PC-3 (cell line): ENCODE data around the gene ZNF530. TPM values are rescaled to one million over a fixed set of nuclear protein-coding genes. Genes with fewer than 3 reads are reported as not detected.

Experiments used
- ATAC-seq: fragments of 200-7000 bp; cut with Tn5 transposase; 2 replicates; pipeline ENCODE4 v1.9.1; 2020; ENCODE audit warnings: mild to moderate bottlenecking, moderate library complexity
- BruUV-seq: library from RNA; stranded (reverse); fragments of 400-500 nt; replicated peaks from 2 replicates; lab custom pipeline; 2021; lab: Mats Ljungman, UMichigan
- CTCF ChIA-PET: fragments of 300-600 bp; sonication (Branson Sonifier 250); formaldehyde crosslinking; loops from one replicate; lab custom pipeline; 2022; ENCODE audit warnings: antibody characterized with exemption; lab: Charles Lee
- POLR2A ChIA-PET: fragments of 300-600 bp; sonication (Branson Sonifier 250); formaldehyde crosslinking; loops from one replicate; lab custom pipeline; 2022; ENCODE audit warnings: antibody characterized with exemption; ENCODE audit not compliant: unreplicated experiment; lab: Charles Lee
- DNase-seq: peaks from one replicate; pipeline ENCODE4 v3.0.0-alpha.2; 2015
- H2AFZ ChIP-seq: fragments of 300-600 bp; sonication (generic); 2 replicates; pipeline ENCODE4 v1.6.0; 2016; ENCODE audit warnings: antibody characterized with exemption, low read length
- H3F3A ChIP-seq: fragments of 300-600 bp; sonication (generic); one replicate; pipeline ENCODE4 v1.6.0; 2017; ENCODE audit warnings: antibody characterized with exemption, low read length, control low read depth, mild to moderate bottlenecking; ENCODE audit not compliant: unreplicated experiment
- H3K27ac ChIP-seq: fragments of 300-600 bp; sonication (generic); 2 replicates; pipeline ENCODE4 v1.5.1; 2016; ENCODE audit warnings: mild to moderate bottlenecking, low read length
- H3K27me3 ChIP-seq: fragments of 300-600 bp; sonication (generic); 2 replicates; pipeline ENCODE4 v1.6.1; 2016; ENCODE audit warnings: low read length, mixed read lengths
- H3K36me3 ChIP-seq: fragments of 300-600 bp; sonication (generic); 2 replicates; pipeline ENCODE4 v1.6.1; 2016; ENCODE audit warnings: low read depth, mixed run types, low read length, mixed read lengths
- H3K4me1 ChIP-seq: fragments of 300-600 bp; sonication (generic); 2 replicates; pipeline ENCODE4 v1.5.1; 2016; ENCODE audit warnings: low read length; ENCODE audit not compliant: insufficient read depth
- H3K4me2 ChIP-seq: fragments of 300-600 bp; sonication (generic); 2 replicates; pipeline ENCODE4 v1.6.0; 2016; ENCODE audit warnings: low read length
- H3K4me3 ChIP-seq: fragments of 300-600 bp; sonication (generic); 2 replicates; pipeline ENCODE4 v1.5.1; 2016; ENCODE audit warnings: mild to moderate bottlenecking, low read length, mixed read lengths
- H3K79me2 ChIP-seq: fragments of 300-600 bp; sonication (generic); 2 replicates; pipeline ENCODE4 v1.6.1; 2017; ENCODE audit warnings: low read length, mixed read lengths
- H3K9ac ChIP-seq: fragments of 300-600 bp; sonication (generic); 2 replicates; pipeline ENCODE4 v1.6.0; 2016; ENCODE audit warnings: mild to moderate bottlenecking, low read length
- H3K9me2 ChIP-seq: fragments of 300-600 bp; sonication (generic); replicated peaks from 2 replicates; pipeline ENCODE4 v1.6.1; 2016; ENCODE audit warnings: mixed run types, low read length, mixed read lengths
- H3K9me3 ChIP-seq: fragments of 300-600 bp; sonication (generic); 2 replicates; pipeline ENCODE4 v1.6.1; 2016; ENCODE audit warnings: low read length, mixed read lengths
- H4K20me1 ChIP-seq: fragments of 300-600 bp; sonication (generic); 2 replicates; pipeline ENCODE4 v1.6.1; 2016; ENCODE audit warnings: low read length, mixed read lengths
- EZH2 ChIP-seq: fragments of 300-600 bp; sonication (generic); IDR thresholded peaks from one replicate; pipeline ENCODE4 v1.6.1; 2017; ENCODE audit warnings: antibody characterized with exemption, mild to moderate bottlenecking, low read length; ENCODE audit not compliant: unreplicated experiment
- EZH2phosphoT487 ChIP-seq: fragments of 300-600 bp; sonication (generic); IDR thresholded peaks from 2 replicates; pipeline ENCODE4 v1.6.1; 2018; ENCODE audit warnings: mild to moderate bottlenecking, antibody characterized with exemption, low read length, borderline replicate concordance
- intact Hi-C: fragments of 100-400 bp; cut with micrococcal nuclease; formaldehyde crosslinking; loops from 2 replicates; pipeline ENCODE4 v1.9.0; 2023
- total RNA-seq: library from RNA; depleted of rRNA; stranded (reverse); fragments of >200 nt; gene quantifications from 2 replicates; pipeline ENCODE4 v1.2.3, GENCODE V29; 2014
- TF ChIP-seq, protein P1 (sequence below): fragments of 300-600 bp; sonication (generic); conservative IDR thresholded peaks from 2 replicates; pipeline ENCODE4 v1.5.1; 2017; ENCODE audit warnings: antibody characterized with exemption, low read depth, mild to moderate bottlenecking, low read length

Gene ZNF530
- total RNA-seq, 1 experiment from 2014 or later = 15.0 TPM

DNA sequence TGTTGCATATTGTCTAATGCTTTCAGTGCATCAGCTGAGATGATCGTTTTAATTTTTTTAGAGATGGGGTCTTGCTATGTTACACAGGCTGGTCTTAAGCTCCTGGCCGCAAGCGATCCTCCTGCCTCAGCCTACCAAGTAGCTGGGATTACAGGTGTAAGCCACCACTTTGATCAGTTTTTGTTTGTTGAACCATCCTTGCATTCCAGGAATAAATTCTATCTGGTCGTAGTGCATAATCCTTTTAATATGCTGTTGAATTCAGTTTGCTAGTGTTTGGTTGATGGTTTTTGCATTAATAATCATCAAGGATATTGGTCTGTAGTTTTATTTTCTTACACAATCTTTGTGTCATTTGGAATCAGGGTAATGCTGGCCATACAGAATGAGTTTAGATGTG, 37.7 kb downstream of the ZNF530 start:
- Histone ChIP-seq H3K9me3 (peaks cover 54% of the 10 kb centered on the region), H3K4me3 (no peak overlapping the region; the same call in 1 of the 2 replicates), H2AFZ (no peak overlapping the region), H4K20me1 (no peaks in the 10 kb centered on the region), H3K4me1 (peaks cover 6% of the 10 kb centered on the region; the same call in 1 of the 2 replicates), H3K27ac (no peak overlapping the region), H3K9ac (no peak overlapping the region), H3K79me2 (no peaks in the 10 kb centered on the region), H3F3A (no peaks in the 10 kb centered on the region), H3K9me2 (no peaks in the 10 kb centered on the region), H3K36me3 (peaks cover 72% of the 10 kb centered on the region), H3K27me3 (no peaks in the 10 kb centered on the region), H3K4me2 (no peak overlapping the region)
- ATAC-seq (no peak), DNase-seq (no peak)
- no peak for TF ChIP-seq EZH2
- TF ChIP-seq, protein P1, sequence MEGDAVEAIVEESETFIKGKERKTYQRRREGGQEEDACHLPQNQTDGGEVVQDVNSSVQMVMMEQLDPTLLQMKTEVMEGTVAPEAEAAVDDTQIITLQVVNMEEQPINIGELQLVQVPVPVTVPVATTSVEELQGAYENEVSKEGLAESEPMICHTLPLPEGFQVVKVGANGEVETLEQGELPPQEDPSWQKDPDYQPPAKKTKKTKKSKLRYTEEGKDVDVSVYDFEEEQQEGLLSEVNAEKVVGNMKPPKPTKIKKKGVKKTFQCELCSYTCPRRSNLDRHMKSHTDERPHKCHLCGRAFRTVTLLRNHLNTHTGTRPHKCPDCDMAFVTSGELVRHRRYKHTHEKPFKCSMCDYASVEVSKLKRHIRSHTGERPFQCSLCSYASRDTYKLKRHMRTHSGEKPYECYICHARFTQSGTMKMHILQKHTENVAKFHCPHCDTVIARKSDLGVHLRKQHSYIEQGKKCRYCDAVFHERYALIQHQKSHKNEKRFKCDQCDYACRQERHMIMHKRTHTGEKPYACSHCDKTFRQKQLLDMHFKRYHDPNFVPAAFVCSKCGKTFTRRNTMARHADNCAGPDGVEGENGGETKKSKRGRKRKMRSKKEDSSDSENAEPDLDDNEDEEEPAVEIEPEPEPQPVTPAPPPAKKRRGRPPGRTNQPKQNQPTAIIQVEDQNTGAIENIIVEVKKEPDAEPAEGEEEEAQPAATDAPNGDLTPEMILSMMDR = no peak
- BruUV-seq = no TSS peak
- intact Hi-C loops = loop anchor here (10.0 kb wide), 1 partner anchor 177 kb away; the partner anchor contains the start of gene ZNF552
- ChIA-PET POLR2A (no interaction called here), CTCF (no interaction called here)

DNA sequence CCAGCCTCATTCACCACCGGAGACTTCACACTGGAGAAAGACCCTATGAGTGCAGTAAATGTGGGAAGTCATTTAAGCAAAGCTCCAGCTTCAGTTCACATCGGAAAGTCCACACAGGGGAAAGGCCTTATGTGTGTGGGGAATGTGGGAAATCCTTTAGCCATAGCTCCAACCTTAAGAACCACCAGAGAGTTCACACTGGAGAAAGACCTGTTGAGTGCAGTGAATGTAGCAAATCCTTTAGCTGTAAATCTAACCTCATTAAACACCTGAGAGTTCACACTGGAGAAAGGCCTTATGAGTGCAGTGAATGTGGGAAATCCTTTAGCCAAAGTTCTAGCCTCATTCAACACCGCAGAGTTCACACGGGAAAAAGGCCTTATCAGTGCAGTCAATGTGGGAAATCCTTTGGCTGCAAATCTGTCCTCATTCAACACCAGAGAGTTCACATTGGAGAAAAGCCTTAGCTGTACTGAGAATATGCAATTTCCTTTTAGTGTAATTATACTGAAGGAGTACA, 42.1 kb downstream of the ZNF530 start:
- no peaks in the 10 kb centered on the region for H3K79me2 ChIP-seq
- no peak overlapping the region for H3K27ac ChIP-seq
- H3K36me3 ChIP-seq = peaks cover 63% of the 10 kb centered on the region
- no peaks in the 10 kb centered on the region for H4K20me1 ChIP-seq
- peaks cover 48% of the 10 kb centered on the region for H3K9me3 ChIP-seq
- no peak overlapping the region for H2AFZ ChIP-seq
- ChIA-PET POLR2A (no interaction called here), CTCF (no interaction called here)
- H3K27me3 ChIP-seq = no peaks in the 10 kb centered on the region
- ATAC-seq (no peak), DNase-seq (no peak)
- H3K4me3 ChIP-seq = no peak overlapping the region; the same call in 1 of the 2 replicates
- TF ChIP-seq, protein P1 = no peak
- TF ChIP-seq EZH2phosphoT487 (no peak), EZH2 (no peak)
- H3K9me2 ChIP-seq = no peaks in the 10 kb centered on the region
- H3K4me1 ChIP-seq = no peaks in the 10 kb centered on the region
- intact Hi-C loops = no loop called here
- H3K4me2 ChIP-seq = no peak overlapping the region
- no peaks in the 10 kb centered on the region for H3F3A ChIP-seq
- no TSS peak for BruUV-seq
- H3K9ac ChIP-seq = no peak overlapping the region

DNA sequence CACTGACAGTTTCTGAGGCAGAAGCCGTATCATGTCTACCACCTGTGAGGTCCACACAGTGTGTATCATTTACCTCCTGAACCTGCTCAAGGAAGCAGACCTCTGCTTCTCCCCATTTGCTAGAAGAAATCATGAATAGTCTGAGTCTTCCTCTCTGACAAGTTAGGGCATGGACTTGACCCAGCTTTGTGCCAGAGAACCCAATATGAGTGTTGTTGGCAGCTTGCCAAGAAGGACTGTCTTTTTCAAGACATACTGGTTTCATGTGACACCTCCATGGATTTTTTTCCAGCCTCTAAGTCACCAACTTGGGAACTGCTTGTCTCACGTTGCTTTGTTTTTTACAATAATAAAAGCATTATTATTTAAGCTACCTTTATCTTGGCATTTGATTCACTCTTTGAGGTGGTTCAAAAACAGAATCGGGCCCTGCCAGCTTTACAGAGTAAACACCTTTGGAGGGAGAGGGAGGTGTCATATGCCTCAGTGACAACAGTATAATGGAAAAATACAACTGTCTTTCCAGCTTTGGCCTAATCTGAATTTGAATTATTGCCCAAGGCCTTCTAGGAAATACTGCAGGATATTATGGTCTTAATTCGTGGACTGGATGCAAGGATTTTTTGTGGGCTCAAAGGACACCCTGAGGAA, 42.8 kb downstream of the ZNF530 start:
- H3K9me3 ChIP-seq = peaks cover 41% of the 10 kb centered on the region
- no TSS peak for BruUV-seq
- ChIA-PET POLR2A (no interaction called here), CTCF (no interaction called here)
- H3K9me2 ChIP-seq = no peaks in the 10 kb centered on the region
- intact Hi-C loops = no loop called here
- no peaks in the 10 kb centered on the region for H4K20me1 ChIP-seq
- H3K4me1 ChIP-seq = no peaks in the 10 kb centered on the region
- no peaks in the 10 kb centered on the region for H3K79me2 ChIP-seq
- H2AFZ ChIP-seq = no peak overlapping the region
- H3K4me3 ChIP-seq = no peak overlapping the region
- H3K27ac ChIP-seq = no peak overlapping the region
- TF ChIP-seq EZH2 (no peak), EZH2phosphoT487 (no peak)
- TF ChIP-seq, protein P1 = no peak
- H3K36me3 ChIP-seq = peaks cover 55% of the 10 kb centered on the region
- H3K9ac ChIP-seq = no peak overlapping the region
- H3F3A ChIP-seq = no peaks in the 10 kb centered on the region
- DNase-seq = no peak
- no peak for ATAC-seq
- H3K4me2 ChIP-seq = no peak overlapping the region
- no peaks in the 10 kb centered on the region for H3K27me3 ChIP-seq
